ENCODE results near the gene TDRD7. TPM values are rescaled to one million over a fixed set of nuclear protein-coding genes. Genes with fewer than 3 reads are reported as not detected.
"Not testable (repeated sequence)": the region's sequence is repeated elsewhere in the genome, so short reads cannot be mapped to it uniquely, and the experiment has no call there.

Gene TDRD7
- total RNA-seq, 3 donors from 2014 or later (not counting 1 experiment from before 2014, with no cell fraction given) = 9.8 to 16.4 (median 16.3) TPM

GRCh38 chr9:97456841-97457240 is 44.9 kb downstream of the TDRD7 start:
- DNase-seq; H3K4me1 ChIP-seq (ENCODE audit: control insufficient read depth, insufficient read depth, low read length); ATAC-seq; H3K27me3 ChIP-seq (ENCODE audit: control insufficient read depth, insufficient read depth, low read length); intact Hi-C loops (cut with micrococcal nuclease); H3K4me3 ChIP-seq (ENCODE audit: low read length); H3K27ac ChIP-seq (ENCODE audit: low read length); H3K9me3 Mint-ChIP-seq; H3K27me3 Mint-ChIP-seq (ENCODE audit: low read depth in 2 of 2); H3K27ac Mint-ChIP-seq; H3K9me3 ChIP-seq (ENCODE audit: control insufficient read depth, insufficient read depth, low read length); H3K4me3 Mint-ChIP-seq; H3K36me3 ChIP-seq (ENCODE audit: control insufficient read depth, insufficient read depth, low read length); H3K4me1 Mint-ChIP-seq: not testable (repeated sequence)
- H3K36me3 Mint-ChIP-seq = peaks cover 14% of the 10 kb centered on the region

GRCh38 chr9:97459326-97459725 is 47.4 kb downstream of the TDRD7 start:
- Histone ChIP-seq H3K9me3 (ENCODE audit: control insufficient read depth, insufficient read depth, low read length) (no peaks in the 10 kb centered on the region), H3K27ac (ENCODE audit: low read length) (no peak overlapping the region), H3K36me3 (ENCODE audit: control insufficient read depth, insufficient read depth, low read length) (peaks cover 4% of the 10 kb centered on the region), H3K4me3 (ENCODE audit: low read length) (no peak overlapping the region), H3K4me1 (ENCODE audit: control insufficient read depth, insufficient read depth, low read length) (no peaks in the 10 kb centered on the region), H3K27me3 (ENCODE audit: control insufficient read depth, insufficient read depth, low read length) (no peaks in the 10 kb centered on the region)
- no peak overlapping the region for H3K27ac Mint-ChIP-seq
- H3K4me1 Mint-ChIP-seq = peaks cover 0 to 5% of the 10 kb centered on the region in 2 donors
- TF ChIP-seq CTCF (IDR thresholded peaks at IDR 0.05) = no peak
- H3K4me3 Mint-ChIP-seq = no peak overlapping the region
- ATAC-seq (no peak), DNase-seq (no peak)
- H3K27me3 Mint-ChIP-seq (ENCODE audit: low read depth in 2 of 2) = no peaks in the 10 kb centered on the region
- no peaks in the 10 kb centered on the region for H3K36me3 Mint-ChIP-seq
- intact Hi-C loops (cut with micrococcal nuclease) = no loop called here
- H3K9me3 Mint-ChIP-seq = peaks cover 0 to 2% of the 10 kb centered on the region in 2 donors

- H3K9me3 Mint-ChIP-seq = no peaks in the 10 kb centered on the region
- no peaks in the 10 kb centered on the region for H3K36me3 Mint-ChIP-seq
- no peak for DNase-seq
- H3K9me3 ChIP-seq (ENCODE audit: control insufficient read depth, insufficient read depth, low read length) = no peaks in the 10 kb centered on the region
- H3K27ac Mint-ChIP-seq = peak overlapping the region in 1 of 2 donors; percentile 43
- intact Hi-C loops (cut with micrococcal nuclease) = no loop called here
- ATAC-seq = no peak
- no peaks in the 10 kb centered on the region for H3K27me3 Mint-ChIP-seq (ENCODE audit: low read depth in 2 of 2)
- H3K36me3 ChIP-seq (ENCODE audit: control insufficient read depth, insufficient read depth, low read length) = peaks cover 21% of the 10 kb centered on the region
- no peak overlapping the region for H3K4me3 Mint-ChIP-seq
- H3K27me3 ChIP-seq (ENCODE audit: control insufficient read depth, insufficient read depth, low read length) = no peaks in the 10 kb centered on the region
- no peak overlapping the region for H3K27ac ChIP-seq (ENCODE audit: low read length)
- peaks cover 0 to 5% of the 10 kb centered on the region in 2 donors for H3K4me1 Mint-ChIP-seq
- no peaks in the 10 kb centered on the region for H3K4me1 ChIP-seq (ENCODE audit: control insufficient read depth, insufficient read depth, low read length)
- TF ChIP-seq CTCF (IDR thresholded peaks at IDR 0.05) = no peak
- H3K4me3 ChIP-seq (ENCODE audit: low read length) = no peak overlapping the region
- WGBS (ENCODE audit: insufficient coverage) = 97% methylated on average over 3 of the region's 3 CpGs
Observed at GRCh38 chr9:97462159-97462558, 50.3 kb downstream of the TDRD7 start.

GRCh38 chr9:97462914-97463313 is 51.0 kb downstream of the TDRD7 start:
- ATAC-seq (no peak), DNase-seq (no peak)
- intact Hi-C loops (cut with micrococcal nuclease) = no loop called here
- H3K4me1 Mint-ChIP-seq = peaks cover 0 to 5% of the 10 kb centered on the region in 2 donors
- no peak overlapping the region for H3K27ac ChIP-seq (ENCODE audit: low read length)
- TF ChIP-seq CTCF (IDR thresholded peaks at IDR 0.05) = no peak
- H3K4me3 ChIP-seq (ENCODE audit: low read length) = no peak overlapping the region
- peaks cover 24% of the 10 kb centered on the region for H3K36me3 ChIP-seq (ENCODE audit: control insufficient read depth, insufficient read depth, low read length)
- H3K27me3 ChIP-seq (ENCODE audit: control insufficient read depth, insufficient read depth, low read length) = no peaks in the 10 kb centered on the region
- H3K4me1 ChIP-seq (ENCODE audit: control insufficient read depth, insufficient read depth, low read length) = no peaks in the 10 kb centered on the region
- H3K27me3 Mint-ChIP-seq (ENCODE audit: low read depth in 2 of 2) = no peaks in the 10 kb centered on the region
- WGBS (ENCODE audit: insufficient coverage) = 94% methylated on average over 1 of the region's 1 CpG
- H3K36me3 Mint-ChIP-seq = no peaks in the 10 kb centered on the region
- H3K9me3 ChIP-seq (ENCODE audit: control insufficient read depth, insufficient read depth, low read length) = no peaks in the 10 kb centered on the region
- no peak overlapping the region for H3K4me3 Mint-ChIP-seq
- no peaks in the 10 kb centered on the region for H3K9me3 Mint-ChIP-seq
- peak overlapping the region in 1 of 2 donors; percentile 43 for H3K27ac Mint-ChIP-seq
